Endodermal cell (in vitro differentiated cells): Measurements from ENCODE around the gene ZBTB7C. TPM values are rescaled to one million over a fixed set of nuclear protein-coding genes. Genes with fewer than 3 reads are reported as not detected.
A peak's percentile ranks its signal among the peaks of the same experiment; 100 is the strongest.

Experiments used
- DNase-seq: peaks from one replicate; pipeline ENCODE4 v3.0.0-alpha.2; 2017
- H3K27ac ChIP-seq: 2 replicates; pipeline ENCODE4 v1.5.1; 2013; ENCODE audit warnings: mild to moderate bottlenecking, low read depth, low read length, moderate library complexity
- H3K27me3 ChIP-seq: 2 replicates; pipeline ENCODE4 v1.6.1; 2013; ENCODE audit warnings: mild to moderate bottlenecking, low read length, moderate library complexity; ENCODE audit not compliant: insufficient read depth, control insufficient read depth, poor library complexity, severe bottlenecking
- H3K36me3 ChIP-seq: 2 replicates; pipeline ENCODE4 v1.7.0; 2013; ENCODE audit warnings: mild to moderate bottlenecking, low read length, moderate library complexity; ENCODE audit not compliant: control insufficient read depth, insufficient read depth
- H3K4me1 ChIP-seq: one replicate; pipeline ENCODE4 v1.7.0; 2013; ENCODE audit warnings: low read length; ENCODE audit not compliant: control insufficient read depth, insufficient read depth
- H3K4me3 ChIP-seq: 2 replicates; pipeline ENCODE4 v1.5.1; 2013; ENCODE audit warnings: mild to moderate bottlenecking, low read length, moderate library complexity
- H3K9ac ChIP-seq: 2 replicates; pipeline ENCODE4 v1.6.1; 2013; ENCODE audit warnings: mild to moderate bottlenecking, low read length, moderate library complexity; ENCODE audit not compliant: poor library complexity, severe bottlenecking; ENCODE audit errors: extremely low read depth
- H3K9me3 ChIP-seq: 2 replicates; pipeline ENCODE4 v1.6.1; 2013; ENCODE audit warnings: mild to moderate bottlenecking, low read length, moderate library complexity; ENCODE audit not compliant: control insufficient read depth
- H3K27ac Mint-ChIP-seq: 2 replicates; pipeline ENCODE4 v1.8.0; 2020; ENCODE audit warnings: mixed read lengths
- H3K27me3 Mint-ChIP-seq: 2 replicates; pipeline ENCODE4 v1.8.0; 2021; ENCODE audit warnings: mild to moderate bottlenecking, mixed read lengths; ENCODE audit not compliant: insufficient read depth
- H3K36me3 Mint-ChIP-seq: 2 replicates; pipeline ENCODE4 v1.8.0; 2020; ENCODE audit warnings: low read depth, mixed read lengths
- H3K4me1 Mint-ChIP-seq: 2 replicates; pipeline ENCODE4 v1.8.0; 2020; ENCODE audit warnings: mixed read lengths
- H3K4me3 Mint-ChIP-seq: 2 replicates; pipeline ENCODE4 v1.8.0; 2020; ENCODE audit warnings: mild to moderate bottlenecking, moderate library complexity, mixed read lengths
- H3K9me3 Mint-ChIP-seq: 2 replicates; pipeline ENCODE4 v1.8.0; 2020; ENCODE audit warnings: mild to moderate bottlenecking, mixed read lengths
- CTCF ChIP-seq: fragments of 200-600 bp; sonication (generic); conservative IDR thresholded peaks from 2 replicates; pipeline ENCODE4 v1.5.0; 2021; ENCODE audit warnings: antibody characterized with exemption, mild to moderate bottlenecking
- WGBS, 2 experiments: methylation state at CpG; one replicate each; pipeline versions ENCODE4 v1.1.5 to v1.1.7; 2013; ENCODE audit warnings: missing lambda C conversion rate in 2 of 2, mixed read lengths in 1 of 2; ENCODE audit not compliant: insufficient coverage in 1 of 2, insufficient read length in 1 of 2; 5-methylcytosine and 5-hydroxymethylcytosine counted together
- total RNA-seq, 2 donors: library from RNA; stranded (reverse); fragmentation: NEBNext Ultra II Directional in 1 of 2; extraction: Animal tissue kit (Norgen Biotek cat#: 25700) in 1 of 2; gene quantifications; 2 replicates in 1 of 2; 3 replicates in 1 of 2; pipeline ENCODE4 v1.2.1, GENCODE V29; 2021

The ZBTB7C gene
- total RNA-seq, 2 donors from 2014 or later, result 0.31 to 0.62 TPM

GRCh38 chr18:48022021-48022420, 387.2 kb downstream of the ZBTB7C start:
- Mint-ChIP-seq H3K4me3 (no peak overlapping the region), H3K36me3 (no peaks in the 10 kb centered on the region), H3K9me3 (no peaks in the 10 kb centered on the region), H3K4me1 (peaks cover 4% of the 10 kb centered on the region), H3K27ac (no peak overlapping the region), H3K27me3 (peaks cover 11% of the 10 kb centered on the region)
- WGBS, 2 experiments, result 95 to 97% methylated on average over 10 of the region's 10 CpGs
- Histone ChIP-seq H3K9me3 (no peaks in the 10 kb centered on the region), H3K27ac (no peak overlapping the region), H3K4me3 (no peak overlapping the region), H3K9ac (no peak overlapping the region), H3K4me1 (no peaks in the 10 kb centered on the region), H3K36me3 (no peaks in the 10 kb centered on the region), H3K27me3 (no peaks in the 10 kb centered on the region)
- DNase-seq, result no peak
- TF ChIP-seq CTCF, result no peak

- Histone ChIP-seq H3K27ac (no peak overlapping the region), H3K9ac (no peak overlapping the region), H3K27me3 (no peaks in the 10 kb centered on the region), H3K36me3 (no peaks in the 10 kb centered on the region), H3K9me3 (no peaks in the 10 kb centered on the region), H3K4me1 (no peaks in the 10 kb centered on the region), H3K4me3 (no peak overlapping the region)
- Mint-ChIP-seq H3K27ac (no peak overlapping the region), H3K36me3 (no peaks in the 10 kb centered on the region), H3K9me3 (no peaks in the 10 kb centered on the region), H3K4me3 (no peak overlapping the region), H3K27me3 (peaks cover 17% of the 10 kb centered on the region), H3K4me1 (peaks cover 3% of the 10 kb centered on the region)
- peak; percentile 41 for DNase-seq
- 83 to 86% methylated on average over 3 to 5 of the region's 5 CpGs for WGBS, 2 experiments
- no peak for TF ChIP-seq CTCF
Measured at GRCh38 chr18:48021273-48021914, 387.8 kb downstream of the ZBTB7C start.

GRCh38 chr18:48020337-48021250, 388.6 kb downstream of the ZBTB7C start:
- H3K4me3 Mint-ChIP-seq, result no peak overlapping the region
- no peaks in the 10 kb centered on the region for H3K36me3 Mint-ChIP-seq
- peak; percentile 39 for TF ChIP-seq CTCF
- Histone ChIP-seq H3K4me1 (no peaks in the 10 kb centered on the region), H3K9me3 (no peaks in the 10 kb centered on the region), H3K4me3 (no peak overlapping the region), H3K36me3 (no peaks in the 10 kb centered on the region), H3K27me3 (no peaks in the 10 kb centered on the region), H3K9ac (no peak overlapping the region), H3K27ac (no peak overlapping the region)
- DNase-seq, result peak; percentile 34
- 52 to 68% methylated on average over 3 to 8 of the region's 8 CpGs for WGBS, 2 experiments
- H3K27me3 Mint-ChIP-seq, result peaks cover 17% of the 10 kb centered on the region
- peaks cover 3% of the 10 kb centered on the region for H3K4me1 Mint-ChIP-seq
- no peak overlapping the region for H3K27ac Mint-ChIP-seq
- no peaks in the 10 kb centered on the region for H3K9me3 Mint-ChIP-seq
